AG04450 (cell line): Measurements from ENCODE around the gene UMAD1. TPM values are rescaled to one million over a fixed set of nuclear protein-coding genes. Genes with fewer than 3 reads are reported as not detected.

Experiments used
- CTCF ChIA-PET: fragments of 300-600, 350-600 bp; formaldehyde crosslinking; extraction: SDS; loops from one replicate; lab custom pipeline; 2022; ENCODE audit warnings: antibody characterized with exemption, inconsistent platforms; lab: Charles Lee
- POLR2A ChIA-PET: fragments of 350-600 bp; formaldehyde crosslinking; extraction: SDS; loops from one replicate; lab custom pipeline; 2021; ENCODE audit warnings: antibody characterized with exemption, inconsistent platforms; lab: Yijun Ruan, JAX
- DNase-seq: peaks from one replicate; pipeline ENCODE4 v3.0.0-alpha.2; 2011; ENCODE audit warnings: low read depth, low spot score
- H3K27ac ChIP-seq: one replicate; pipeline ENCODE4 v1.5.1; 2012; ENCODE audit warnings: low read depth, low read length, control low read depth
- H3K27me3 ChIP-seq: one replicate; pipeline ENCODE4 v1.6.0; 2012; ENCODE audit warnings: low read length; ENCODE audit not compliant: control insufficient read depth, insufficient read depth
- H3K4me3 ChIP-seq: 2 replicates; pipeline ENCODE4 v1.5.1; 2011; ENCODE audit warnings: mild to moderate bottlenecking, low read depth, low read length, control low read depth
- H3K9me3 ChIP-seq: 2 replicates; pipeline ENCODE4 v1.5.1; 2012; ENCODE audit warnings: low read length; ENCODE audit not compliant: control insufficient read depth, insufficient read depth
- CTCF ChIP-seq: IDR thresholded peaks from 2 replicates; pipeline ENCODE4 v1.5.1; 2011; ENCODE audit warnings: low read depth, low read length, control low read depth, inconsistent platforms
- polyA plus RNA-seq: library from polyadenylated mRNA; depleted of rRNA; stranded (reverse); fragments of >200 nt; gene quantifications from 2 replicates; pipeline ENCODE4 v1.2.3, GENCODE V29; 2011

Gene UMAD1
- polyA plus RNA-seq, 1 experiment, result 22.8 TPM

DNA sequence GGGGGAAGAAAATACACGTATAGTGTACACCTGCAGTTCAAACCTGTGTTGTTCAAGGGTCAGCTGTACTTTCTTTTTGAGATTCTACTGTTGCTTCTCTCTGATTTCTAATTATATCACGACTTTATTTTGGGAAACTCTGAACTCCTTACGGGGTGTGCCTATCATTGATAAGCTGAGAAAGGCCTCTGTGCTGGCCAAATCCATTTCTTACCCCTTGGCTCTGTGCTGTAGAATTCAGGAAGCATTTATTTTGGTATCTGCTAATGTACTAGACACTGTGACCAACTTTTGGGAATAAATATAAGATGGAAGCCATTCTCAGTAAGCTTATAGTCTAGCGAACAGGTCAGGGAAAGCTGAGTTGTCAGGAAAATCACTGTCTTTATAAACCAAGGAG lies 104.7 kb downstream of the UMAD1 start:
- no peak for TF ChIP-seq CTCF
- Histone ChIP-seq H3K9me3 (no peaks in the 10 kb centered on the region), H3K27ac (no peak overlapping the region), H3K4me3 (no peak overlapping the region), H3K27me3 (no peaks in the 10 kb centered on the region)
- ChIA-PET POLR2A (no interaction called here), CTCF (interaction anchor here (0.6 kb wide), 1 partner anchor 64 kb away, joined by 3 read pairs; no protein-coding TSS in a partner anchor)
- no peak for DNase-seq

DNA sequence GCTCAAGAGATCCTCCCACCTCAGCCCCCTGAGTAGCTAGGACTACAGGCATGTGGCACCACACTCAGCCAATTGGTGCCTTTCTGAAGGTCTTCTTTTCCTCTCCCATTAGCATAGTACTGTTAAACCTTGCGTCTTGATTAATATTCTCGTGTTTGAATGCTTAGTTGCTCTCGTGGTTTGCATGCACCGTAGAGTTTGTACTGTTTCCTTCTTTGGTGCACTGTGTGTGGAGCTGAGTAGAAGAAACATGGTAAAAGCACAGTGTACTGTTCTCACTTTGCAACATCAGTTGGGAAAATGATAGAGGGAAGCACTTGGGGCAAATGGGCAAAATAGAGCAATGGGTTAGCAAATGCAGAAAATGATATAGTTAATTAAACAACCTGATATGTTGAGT lies 105.4 kb downstream of the UMAD1 start:
- no peaks in the 10 kb centered on the region for H3K9me3 ChIP-seq
- H3K4me3 ChIP-seq, result no peak overlapping the region
- no peak for DNase-seq
- POLR2A ChIA-PET, result no interaction called here
- CTCF ChIA-PET, result no interaction called here
- TF ChIP-seq CTCF, result no peak
- no peak overlapping the region for H3K27ac ChIP-seq
- no peaks in the 10 kb centered on the region for H3K27me3 ChIP-seq

GRCh38 chr7:7746458-7746857 lies 105.9 kb downstream of the UMAD1 start:
- CTCF ChIA-PET, result no interaction called here

DNA sequence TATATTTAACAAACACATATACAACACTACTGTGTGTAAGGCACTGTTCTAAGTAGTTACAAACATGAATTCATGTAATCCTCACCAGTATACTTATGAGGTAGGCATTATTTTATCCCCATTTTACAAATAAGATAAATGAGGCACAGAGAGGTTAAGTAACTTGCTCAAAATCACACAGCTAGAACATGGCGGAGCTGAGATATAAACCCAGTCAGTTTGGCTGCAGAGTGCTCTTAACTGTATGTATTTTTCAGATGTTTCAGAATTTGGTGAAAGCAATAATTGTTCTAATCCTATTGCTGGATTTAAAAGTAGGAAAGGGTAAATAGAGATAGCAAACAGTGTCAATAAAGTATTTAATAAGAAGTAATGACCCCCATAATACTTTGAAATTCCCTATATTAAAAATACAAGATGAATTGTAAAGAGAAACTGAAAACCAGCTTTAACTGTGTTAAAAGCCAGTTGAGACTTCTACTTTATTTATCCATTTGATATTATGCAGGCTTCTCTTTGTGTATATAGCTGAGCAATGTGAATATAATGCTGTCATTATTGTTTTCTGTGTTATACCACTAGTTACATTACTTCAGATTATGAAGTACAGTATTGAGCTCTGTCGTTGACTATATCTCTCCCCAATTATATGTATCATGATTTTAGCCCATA lies 110.2 kb downstream of the UMAD1 start:
- H3K27ac ChIP-seq, result no peak overlapping the region
- TF ChIP-seq CTCF, result no peak
- no peaks in the 10 kb centered on the region for H3K9me3 ChIP-seq
- H3K4me3 ChIP-seq, result no peak overlapping the region
- ChIA-PET CTCF (interaction anchor here (0.7 to 2.5 kb wide), 5 partner anchors 11 to 69 kb away, joined by 3 to 12 read pairs (median 4); no protein-coding TSS in a partner anchor), POLR2A (no interaction called here)
- DNase-seq, result no peak
- H3K27me3 ChIP-seq, result no peaks in the 10 kb centered on the region

More at GRCh38 chr7:7746458-7746857, 105.9 kb downstream of the UMAD1 start:
- DNase-seq, result no peak
- POLR2A ChIA-PET, result no interaction called here
- Histone ChIP-seq H3K27ac (no peak overlapping the region), H3K27me3 (no peaks in the 10 kb centered on the region), H3K4me3 (no peak overlapping the region), H3K9me3 (no peaks in the 10 kb centered on the region)
- TF ChIP-seq CTCF, result no peak

DNA sequence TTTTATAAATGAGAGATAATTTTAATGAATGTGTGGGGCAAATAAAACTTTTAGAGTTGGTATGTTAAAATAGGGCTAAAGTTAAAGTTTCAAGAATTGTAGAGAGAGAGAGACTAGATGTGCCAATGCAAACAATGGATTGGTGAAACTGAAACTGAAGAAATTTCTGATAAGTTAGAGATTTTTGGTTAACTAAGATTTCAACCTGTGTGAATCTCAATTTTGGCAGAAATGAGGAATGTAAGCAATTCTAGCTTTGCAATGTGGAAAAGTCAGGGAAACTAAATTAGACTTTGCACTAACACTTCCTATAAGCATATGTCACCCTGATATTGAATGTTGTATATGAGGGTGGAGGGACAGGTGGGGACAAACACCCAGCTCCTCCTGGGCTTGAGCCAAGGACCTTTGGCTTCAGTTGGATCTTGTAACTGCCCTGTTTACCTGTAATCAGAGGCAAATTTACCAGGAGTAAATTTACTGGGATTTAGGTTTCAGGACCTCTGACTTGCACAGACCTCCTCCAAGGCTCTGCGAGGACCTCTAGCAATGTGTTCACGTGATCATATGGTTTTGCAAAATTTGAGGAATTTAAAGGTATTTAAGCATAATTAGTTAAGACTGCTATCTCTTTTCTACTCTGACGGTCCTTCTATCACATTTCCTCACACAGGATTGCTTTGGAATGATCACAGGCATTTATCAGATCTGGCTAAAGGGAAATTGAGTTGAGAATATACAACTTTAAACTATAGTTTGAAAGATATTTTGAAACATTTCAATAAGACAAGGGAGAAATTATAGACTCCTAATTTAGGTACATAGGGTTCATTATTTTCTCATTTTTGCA lies 110.9 kb downstream of the UMAD1 start:
- Histone ChIP-seq H3K4me3 (no peak overlapping the region), H3K27ac (no peak overlapping the region), H3K9me3 (no peaks in the 10 kb centered on the region), H3K27me3 (no peaks in the 10 kb centered on the region)
- no peak for DNase-seq
- CTCF ChIA-PET, result interaction anchor here (1.2 to 2.5 kb wide), 3 partner anchors 10 to 70 kb away, joined by 3 to 12 read pairs (median 10); no protein-coding TSS in a partner anchor
- TF ChIP-seq CTCF, result no peak
- POLR2A ChIA-PET, result no interaction called here
